Adrenal gland (tissue), 5 donors: Measurements from ENCODE around the gene TENT4A.

Source experiments
- CTCF ChIP-seq, 6 experiments: fragments of 450-650 bp in 4 of 6; fragments of 200-600 bp in 2 of 6; sonication (generic) in 1 of 6; IDR thresholded peaks; 1 replicate in 5 of 6; 2 replicates in 1 of 6; pipeline versions ENCODE4 v1.5.1 to v1.8.0; 2016 to 2021; ENCODE audit warnings: antibody characterized with exemption in 6 of 6, mild to moderate bottlenecking in 2 of 6, moderate library complexity in 1 of 6
- POLR2A ChIP-seq, 2 donors: fragments of 450-650 bp; IDR thresholded peaks; one replicate each; pipeline ENCODE4 v1.6.1; 2017; ENCODE audit warnings: antibody characterized with exemption in 2 of 2, mild to moderate bottlenecking in 2 of 2, moderate library complexity in 1 of 2
- donor health status: DM: no; HTN: no; CAD: no.

GRCh38 chr5:6749026-6749716 is 35.9 kb downstream of the TENT4A start:
- TF ChIP-seq CTCF (IDR thresholded peaks at IDR 0.05) (no peak), POLR2A (IDR thresholded peaks at IDR 0.05) (no peak)
